ENCODE data around the gene DPAGT1. TPM values are rescaled to one million over a fixed set of nuclear protein-coding genes. Genes with fewer than 3 reads are reported as not detected.

Gene DPAGT1
- total and polyA plus RNA-seq, 2 donors (not counting 3 experiments of a cell fraction or from before 2014, with no cell fraction given): 62.0 to 203 TPM

- H3K9ac ChIP-seq (replicated peaks; ENCODE audit: extremely low read depth, insufficient read depth, low read length): no peak overlapping the region
- no peaks in the 10 kb centered on the region for H3K79me2 ChIP-seq (ENCODE audit: control insufficient read depth, insufficient read depth, low read length)
- H3K27me3 ChIP-seq (ENCODE audit: control insufficient read depth in 2 of 2, insufficient read depth in 2 of 2, low read length in 2 of 2): no peaks in the 10 kb centered on the region
- no peak for DNase-seq (ENCODE audit: low read depth, low spot score)
- intact Hi-C loops (cut with micrococcal nuclease): no loop called here
- no peaks in the 10 kb centered on the region for H3K9me1 ChIP-seq (replicated peaks; ENCODE audit: control insufficient read depth, extremely low read depth, insufficient read depth, low read length)
- BruUV-seq (replicated peaks): no TSS peak
- POLR2A ChIA-PET: no interaction called here
- H3K4me2 ChIP-seq (ENCODE audit: insufficient read depth, low read length): no peak overlapping the region
- CTCF ChIA-PET: interaction anchor here (0.8 kb wide), 1 partner anchor 258 kb away, joined by 3 read pairs; no protein-coding TSS in a partner anchor
- no peaks in the 10 kb centered on the region for H3K4me1 ChIP-seq (ENCODE audit: control insufficient read depth, extremely low read depth, insufficient read depth, low read length)
- no peak overlapping the region for H3K4me3 ChIP-seq (replicated peaks in 1 of 3; ENCODE audit: insufficient read depth in 1 of 3, low read depth in 1 of 3, low read length in 3 of 3)
- no peak overlapping the region for H2AFZ ChIP-seq (ENCODE audit: low read depth, low read length)
- H3K9me3 ChIP-seq (replicated peaks; ENCODE audit: control insufficient read depth, insufficient read depth, low read length): no peaks in the 10 kb centered on the region
- H3K36me3 ChIP-seq (ENCODE audit: control insufficient read depth in 2 of 2, extremely low read depth in 1 of 2, insufficient read depth in 2 of 2, low read length in 2 of 2): peaks cover 26 to 74% of the 10 kb centered on the region in 2 experiments
- TF ChIP-seq POLR2AphosphoS5 (IDR thresholded peaks at IDR 0.05; ENCODE audit: insufficient read depth, low read depth, low read length) (no peak), POLR2A (IDR thresholded peaks at IDR 0.05; ENCODE audit: low read depth, low read length) (no peak), MAX (IDR thresholded peaks at IDR 0.05; ENCODE audit: insufficient read depth, insufficient read length) (no peak), MYC (IDR thresholded peaks at IDR 0.05; ENCODE audit: low read depth, low read length) (no peak), GATA2 (IDR thresholded peaks at IDR 0.05; ENCODE audit: insufficient read depth, insufficient read length, low read depth, low read length) (no peak), FOS (IDR thresholded peaks at IDR 0.05; ENCODE audit: borderline replicate concordance, insufficient read depth, low read length) (no peak), EZH2 (IDR thresholded peaks at IDR 0.05; ENCODE audit: borderline replicate concordance, low read depth, low read length, severe bottlenecking) (no peak)
- TF ChIP-seq, protein P1, sequence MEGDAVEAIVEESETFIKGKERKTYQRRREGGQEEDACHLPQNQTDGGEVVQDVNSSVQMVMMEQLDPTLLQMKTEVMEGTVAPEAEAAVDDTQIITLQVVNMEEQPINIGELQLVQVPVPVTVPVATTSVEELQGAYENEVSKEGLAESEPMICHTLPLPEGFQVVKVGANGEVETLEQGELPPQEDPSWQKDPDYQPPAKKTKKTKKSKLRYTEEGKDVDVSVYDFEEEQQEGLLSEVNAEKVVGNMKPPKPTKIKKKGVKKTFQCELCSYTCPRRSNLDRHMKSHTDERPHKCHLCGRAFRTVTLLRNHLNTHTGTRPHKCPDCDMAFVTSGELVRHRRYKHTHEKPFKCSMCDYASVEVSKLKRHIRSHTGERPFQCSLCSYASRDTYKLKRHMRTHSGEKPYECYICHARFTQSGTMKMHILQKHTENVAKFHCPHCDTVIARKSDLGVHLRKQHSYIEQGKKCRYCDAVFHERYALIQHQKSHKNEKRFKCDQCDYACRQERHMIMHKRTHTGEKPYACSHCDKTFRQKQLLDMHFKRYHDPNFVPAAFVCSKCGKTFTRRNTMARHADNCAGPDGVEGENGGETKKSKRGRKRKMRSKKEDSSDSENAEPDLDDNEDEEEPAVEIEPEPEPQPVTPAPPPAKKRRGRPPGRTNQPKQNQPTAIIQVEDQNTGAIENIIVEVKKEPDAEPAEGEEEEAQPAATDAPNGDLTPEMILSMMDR (IDR thresholded peaks at IDR 0.05; ENCODE audit: extremely low read depth in 1 of 2, insufficient read depth in 1 of 2, low read depth in 1 of 2, low read length in 2 of 2): no peak
- no peak overlapping the region for H3K27ac ChIP-seq (ENCODE audit: insufficient read depth, low read depth, low read length)
- no peak for FAIRE-seq
- no peaks in the 10 kb centered on the region for H4K20me1 ChIP-seq (replicated peaks; ENCODE audit: control insufficient read depth, extremely low read depth, insufficient read depth, low read length)
- dilution Hi-C loops (cut with MboI; ENCODE audit: extremely low pct_ligation_motif_present, low sequenced_read_pairs): no loop called here
These were observed 52.6 kb downstream of the DPAGT1 start for GRCh38 chr11:119049081-119049480.
